Measurements from ENCODE around the gene KRT8. TPM values are rescaled to one million over a fixed set of nuclear protein-coding genes. Genes with fewer than 3 reads are reported as not detected.

The KRT8 gene
- total RNA-seq, 1 experiment from 2014 or later, result 3,725 TPM

GRCh38 chr12:52906191-52906601, 1.3 kb upstream of the KRT8 start:
- CTCF ChIA-PET, result interaction anchor here (0.6 to 1.8 kb wide), 4 partner anchors 36 to 75 kb away, joined by 3 to 31 read pairs (median 4); no protein-coding TSS in a partner anchor
- TF ChIP-seq, protein P1, sequence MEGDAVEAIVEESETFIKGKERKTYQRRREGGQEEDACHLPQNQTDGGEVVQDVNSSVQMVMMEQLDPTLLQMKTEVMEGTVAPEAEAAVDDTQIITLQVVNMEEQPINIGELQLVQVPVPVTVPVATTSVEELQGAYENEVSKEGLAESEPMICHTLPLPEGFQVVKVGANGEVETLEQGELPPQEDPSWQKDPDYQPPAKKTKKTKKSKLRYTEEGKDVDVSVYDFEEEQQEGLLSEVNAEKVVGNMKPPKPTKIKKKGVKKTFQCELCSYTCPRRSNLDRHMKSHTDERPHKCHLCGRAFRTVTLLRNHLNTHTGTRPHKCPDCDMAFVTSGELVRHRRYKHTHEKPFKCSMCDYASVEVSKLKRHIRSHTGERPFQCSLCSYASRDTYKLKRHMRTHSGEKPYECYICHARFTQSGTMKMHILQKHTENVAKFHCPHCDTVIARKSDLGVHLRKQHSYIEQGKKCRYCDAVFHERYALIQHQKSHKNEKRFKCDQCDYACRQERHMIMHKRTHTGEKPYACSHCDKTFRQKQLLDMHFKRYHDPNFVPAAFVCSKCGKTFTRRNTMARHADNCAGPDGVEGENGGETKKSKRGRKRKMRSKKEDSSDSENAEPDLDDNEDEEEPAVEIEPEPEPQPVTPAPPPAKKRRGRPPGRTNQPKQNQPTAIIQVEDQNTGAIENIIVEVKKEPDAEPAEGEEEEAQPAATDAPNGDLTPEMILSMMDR (IDR thresholded peaks at IDR 0.05; ENCODE audit: insufficient read depth in 1 of 2, low read depth in 1 of 2, low read length in 1 of 2, severe bottlenecking in 1 of 2, unreplicated experiment in 1 of 2), result no peak
- peaks cover 5% of the 10 kb centered on the region for H3K36me3 ChIP-seq (ENCODE audit: control insufficient read depth, insufficient read depth, low read length)
- no peak overlapping the region for H3K4me3 ChIP-seq (ENCODE audit: low read depth, low read length)
- POLR2A ChIA-PET, result interaction anchor here (2.2 to 7.2 kb wide), 4 partner anchors 19 to 44 kb away, joined by 19 to 231 read pairs (median 85); partner anchors contain the start of gene KRT18
- Mint-ChIP-seq H3K4me3 (ENCODE audit: unreplicated experiment) (peak overlapping the region; percentile 95), H3K27ac (ENCODE audit: unreplicated experiment) (peak overlapping the region; percentile 98), H3K9me3 (ENCODE audit: unreplicated experiment) (no peaks in the 10 kb centered on the region), H3K4me1 (ENCODE audit: low read depth, unreplicated experiment) (peaks cover 49% of the 10 kb centered on the region), H3K27me3 (ENCODE audit: insufficient read depth, unreplicated experiment) (peaks cover 3% of the 10 kb centered on the region), H3K36me3 (ENCODE audit: insufficient read depth, unreplicated experiment) (peaks cover 48% of the 10 kb centered on the region)
- no peaks in the 10 kb centered on the region for H3K27me3 ChIP-seq (replicated peaks; ENCODE audit: control insufficient read depth, insufficient read depth, low read length)
- peaks cover 63% of the 10 kb centered on the region for H3K4me1 ChIP-seq
- no TSS peak for BruUV-seq (replicated peaks)
- no peaks in the 10 kb centered on the region for H3K9me3 ChIP-seq
- intact Hi-C loops (cut with micrococcal nuclease; ENCODE audit: unreplicated experiment), result no loop called here
- no peak for DNase-seq

- Mint-ChIP-seq H3K27me3 (ENCODE audit: insufficient read depth, unreplicated experiment) (peaks cover 3% of the 10 kb centered on the region), H3K36me3 (ENCODE audit: insufficient read depth, unreplicated experiment) (peaks cover 71% of the 10 kb centered on the region), H3K27ac (ENCODE audit: unreplicated experiment) (peak overlapping the region; percentile 98), H3K9me3 (ENCODE audit: unreplicated experiment) (no peaks in the 10 kb centered on the region), H3K4me3 (ENCODE audit: unreplicated experiment) (peak overlapping the region; percentile 95), H3K4me1 (ENCODE audit: low read depth, unreplicated experiment) (peaks cover 58% of the 10 kb centered on the region)
- TF ChIP-seq, protein P1 (IDR thresholded peaks at IDR 0.05; ENCODE audit: insufficient read depth in 1 of 2, low read depth in 1 of 2, low read length in 1 of 2, severe bottlenecking in 1 of 2, unreplicated experiment in 1 of 2), result no peak
- CTCF ChIA-PET, result interaction anchor here (0.6 to 2.6 kb wide), 2 partner anchors 11 to 22 kb away, joined by 3 to 62 read pairs; no protein-coding TSS in a partner anchor
- peak; percentile 73 to 80 for DNase-seq
- Histone ChIP-seq H3K36me3 (ENCODE audit: control insufficient read depth, insufficient read depth, low read length) (peaks cover 17% of the 10 kb centered on the region), H3K9me3 (no peaks in the 10 kb centered on the region), H3K4me3 (ENCODE audit: low read depth, low read length) (peak overlapping the region; percentile 99), H3K27me3 (replicated peaks; ENCODE audit: control insufficient read depth, insufficient read depth, low read length) (no peaks in the 10 kb centered on the region), H3K4me1 (peaks cover 72% of the 10 kb centered on the region)
- intact Hi-C loops (cut with micrococcal nuclease; ENCODE audit: unreplicated experiment), result loop anchor here (2.0 kb wide), 1 partner anchor 19 kb away; no protein-coding TSS in a partner anchor
- POLR2A ChIA-PET, result interaction anchor here (0.7 to 7.2 kb wide), 11 partner anchors 8 to 77 kb away, joined by 4 to 231 read pairs (median 16); partner anchors contain the start of gene KRT18
- TSS peak; percentile 69 for BruUV-seq (replicated peaks)
These were observed 894 bp downstream of the KRT8 start for GRCh38 chr12:52903855-52904508.

DNA sequence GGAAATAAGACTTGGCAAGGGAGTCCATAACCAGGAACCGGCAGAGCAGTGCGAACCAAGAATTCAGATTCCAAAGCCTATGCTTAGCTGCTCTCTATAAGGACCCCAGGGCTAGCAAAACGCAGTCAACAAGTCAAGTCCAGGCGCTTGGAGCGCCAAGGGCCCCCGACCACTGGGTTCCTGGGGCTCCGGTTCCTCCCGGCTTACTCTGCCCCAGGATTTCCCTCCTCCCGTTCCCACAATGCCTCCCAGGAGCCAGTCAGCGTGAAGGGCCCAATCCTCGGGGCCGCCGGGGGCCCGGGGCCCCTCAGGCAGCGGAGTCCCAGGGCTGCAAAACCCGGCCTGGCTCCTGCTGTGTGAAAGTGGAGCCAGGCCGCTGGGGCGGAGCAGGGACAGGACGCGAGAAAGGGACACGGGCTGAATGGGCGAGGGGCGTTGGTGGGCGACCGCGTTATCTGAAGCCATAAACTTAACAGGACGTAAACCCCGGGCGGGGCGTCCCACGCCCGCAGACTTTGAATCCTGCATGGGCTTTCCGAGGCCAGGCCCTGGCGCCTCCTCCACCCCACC, 1.5 kb downstream of the KRT8 start:
- no peaks in the 10 kb centered on the region for H3K9me3 ChIP-seq
- H3K27me3 ChIP-seq (replicated peaks; ENCODE audit: control insufficient read depth, insufficient read depth, low read length), result no peaks in the 10 kb centered on the region
- TF ChIP-seq, protein P1 (IDR thresholded peaks at IDR 0.05; ENCODE audit: insufficient read depth in 1 of 2, low read depth in 1 of 2, low read length in 1 of 2, severe bottlenecking in 1 of 2, unreplicated experiment in 1 of 2), result no peak
- Mint-ChIP-seq H3K4me3 (ENCODE audit: unreplicated experiment) (peak overlapping the region; percentile 95), H3K27ac (ENCODE audit: unreplicated experiment) (peak overlapping the region; percentile 98), H3K36me3 (ENCODE audit: insufficient read depth, unreplicated experiment) (peaks cover 77% of the 10 kb centered on the region), H3K27me3 (ENCODE audit: insufficient read depth, unreplicated experiment) (peaks cover 3% of the 10 kb centered on the region), H3K4me1 (ENCODE audit: low read depth, unreplicated experiment) (peaks cover 54% of the 10 kb centered on the region), H3K9me3 (ENCODE audit: unreplicated experiment) (no peaks in the 10 kb centered on the region)
- ChIA-PET POLR2A (interaction anchor here (0.7 to 7.2 kb wide), 8 partner anchors 8 to 77 kb away, joined by 4 to 231 read pairs (median 18); partner anchors contain the start of gene KRT18), CTCF (interaction anchor here (0.6 to 2.6 kb wide), 3 partner anchors 12 to 92 kb away, joined by 3 to 62 read pairs (median 3); no protein-coding TSS in a partner anchor)
- intact Hi-C loops (cut with micrococcal nuclease; ENCODE audit: unreplicated experiment), result no loop called here
- BruUV-seq (replicated peaks), result no TSS peak
- peaks cover 17% of the 10 kb centered on the region for H3K36me3 ChIP-seq (ENCODE audit: control insufficient read depth, insufficient read depth, low read length)
- DNase-seq, result peak in 1 of 2 experiments; percentile 61
- peaks cover 72% of the 10 kb centered on the region for H3K4me1 ChIP-seq
- H3K4me3 ChIP-seq (ENCODE audit: low read depth, low read length), result peak overlapping the region; percentile 99
